GM10248 (cell line): ENCODE measurements around the gene ERGIC3.
A peak's percentile ranks its signal among the peaks of the same experiment; 100 is the strongest.
"Not testable (repeated sequence)": the region's sequence is repeated elsewhere in the genome, so short reads cannot be mapped to it uniquely, and the experiment has no call there.

Experiments
- CTCF ChIA-PET: fragments of 300-600 bp; sonication (Branson Sonifier 250); formaldehyde crosslinking; extraction: SDS; loops from one replicate; lab custom pipeline; 2021; ENCODE audit warnings: antibody characterized with exemption; lab: Yijun Ruan, JAX
- POLR2A ChIA-PET: fragments of 350-650 bp; sonication (Branson Sonifier 250); formaldehyde crosslinking; extraction: SDS; loops from one replicate; lab custom pipeline; 2020; ENCODE audit warnings: antibody characterized with exemption; lab: Yijun Ruan, JAX
- DNase-seq: peaks from one replicate; pipeline ENCODE4 v3.0.0; 2012; ENCODE audit errors: extremely low spot score
- TF ChIP-seq, protein P1 (sequence below): IDR thresholded peaks from 2 replicates; pipeline ENCODE4 v1.5.1; 2012; ENCODE audit warnings: mild to moderate bottlenecking, low read depth; ENCODE audit errors: extremely low read depth, missing control alignments, control extremely low read depth

The ERGIC3 gene

DNA sequence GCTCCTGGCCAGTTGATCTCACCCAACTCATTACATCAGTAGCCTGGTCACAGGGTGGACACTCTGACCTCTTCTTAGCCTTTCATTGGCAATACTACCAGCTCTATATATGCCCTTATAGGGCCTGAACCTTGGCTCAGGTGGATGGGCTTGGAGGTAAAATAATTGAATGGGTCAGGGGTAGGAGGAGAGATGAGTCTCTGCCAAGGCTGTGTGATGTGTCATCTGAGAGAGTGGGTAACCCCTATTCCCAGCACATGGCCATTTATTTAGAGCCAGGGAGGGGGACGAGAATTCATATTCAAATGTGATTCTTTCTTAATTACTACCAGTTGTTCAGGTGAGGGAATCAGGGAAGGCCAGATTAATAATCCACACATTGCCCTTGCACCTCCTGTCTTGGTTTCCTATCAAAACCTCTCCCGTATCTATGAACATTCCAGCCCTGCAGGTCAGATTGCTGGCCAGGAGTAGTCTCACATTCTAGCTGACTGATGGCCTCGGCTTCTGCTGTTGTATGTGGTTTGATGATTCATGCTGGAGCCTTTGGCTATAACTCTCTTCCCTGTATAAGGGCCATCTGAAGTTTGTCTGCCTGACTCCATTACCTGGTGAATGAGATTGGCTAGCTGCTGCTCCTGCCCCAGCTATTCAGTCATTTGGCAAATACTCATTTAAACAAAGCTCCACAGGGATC, 25.8 kb upstream of the ERGIC3 start:
- ChIA-PET POLR2A (no interaction called here), CTCF (interaction anchor here (0.8 to 3.2 kb wide), 5 partner anchors 8 to 203 kb away, joined by 3 to 8 read pairs (median 4); partner anchors contain the start of gene ERGIC3)
- TF ChIP-seq, protein P1, sequence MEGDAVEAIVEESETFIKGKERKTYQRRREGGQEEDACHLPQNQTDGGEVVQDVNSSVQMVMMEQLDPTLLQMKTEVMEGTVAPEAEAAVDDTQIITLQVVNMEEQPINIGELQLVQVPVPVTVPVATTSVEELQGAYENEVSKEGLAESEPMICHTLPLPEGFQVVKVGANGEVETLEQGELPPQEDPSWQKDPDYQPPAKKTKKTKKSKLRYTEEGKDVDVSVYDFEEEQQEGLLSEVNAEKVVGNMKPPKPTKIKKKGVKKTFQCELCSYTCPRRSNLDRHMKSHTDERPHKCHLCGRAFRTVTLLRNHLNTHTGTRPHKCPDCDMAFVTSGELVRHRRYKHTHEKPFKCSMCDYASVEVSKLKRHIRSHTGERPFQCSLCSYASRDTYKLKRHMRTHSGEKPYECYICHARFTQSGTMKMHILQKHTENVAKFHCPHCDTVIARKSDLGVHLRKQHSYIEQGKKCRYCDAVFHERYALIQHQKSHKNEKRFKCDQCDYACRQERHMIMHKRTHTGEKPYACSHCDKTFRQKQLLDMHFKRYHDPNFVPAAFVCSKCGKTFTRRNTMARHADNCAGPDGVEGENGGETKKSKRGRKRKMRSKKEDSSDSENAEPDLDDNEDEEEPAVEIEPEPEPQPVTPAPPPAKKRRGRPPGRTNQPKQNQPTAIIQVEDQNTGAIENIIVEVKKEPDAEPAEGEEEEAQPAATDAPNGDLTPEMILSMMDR, result no peak
- DNase-seq, result no peak

DNA sequence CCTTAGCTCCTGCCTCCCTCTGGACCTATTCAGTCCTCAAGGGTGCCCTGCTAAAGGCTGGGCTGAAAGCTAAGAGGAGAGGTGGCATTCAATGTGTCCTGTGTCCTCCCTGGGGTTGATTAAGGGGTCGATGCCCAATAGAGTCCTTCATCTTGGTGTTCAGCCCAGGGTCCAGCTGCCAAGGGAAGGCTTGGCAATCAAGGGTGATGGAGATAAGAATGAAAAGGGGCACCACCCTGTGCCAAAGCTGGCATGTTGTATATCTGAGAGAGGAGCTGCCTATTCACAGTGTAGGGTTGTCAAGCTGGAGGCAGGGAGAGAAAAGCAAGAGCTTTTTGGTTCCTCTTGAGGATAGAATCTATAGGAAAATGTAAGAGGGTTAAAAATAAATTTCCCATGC, 24.8 kb upstream of the ERGIC3 start:
- ChIA-PET CTCF (interaction anchor here (0.9 to 3.2 kb wide), 3 partner anchors 9 to 70 kb away, joined by 4 to 8 read pairs (median 6); partner anchors contain the start of gene ERGIC3), POLR2A (interaction anchor here (0.7 kb wide), 1 partner anchor 351 kb away, joined by 3 read pairs; no protein-coding TSS in a partner anchor)
- no peak for DNase-seq
- TF ChIP-seq, protein P1, result no peak

DNA sequence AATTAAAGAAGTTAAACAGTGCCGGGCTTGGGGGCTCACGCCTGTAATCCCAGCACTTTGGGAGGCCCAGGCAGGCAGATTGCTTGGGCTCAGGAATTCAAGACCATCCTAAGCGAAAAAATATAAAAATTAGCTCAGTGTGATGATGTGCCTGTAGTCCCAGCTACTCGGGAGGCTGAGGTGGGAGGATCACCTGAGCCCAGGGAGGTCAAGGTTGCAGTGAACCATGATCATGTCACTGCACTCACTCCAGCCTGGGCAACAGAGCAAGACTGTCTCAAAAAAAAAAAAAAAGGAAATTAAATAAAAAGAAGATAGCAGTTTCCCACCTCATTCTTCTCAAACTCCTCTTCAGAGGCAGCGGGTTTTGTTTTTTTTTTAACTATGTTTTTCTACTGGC, 24.1 kb upstream of the ERGIC3 start:
- POLR2A ChIA-PET, result interaction anchor here (0.7 kb wide), 1 partner anchor 352 kb away, joined by 3 read pairs; no protein-coding TSS in a partner anchor
- DNase-seq, result not testable (repeated sequence)
- CTCF ChIA-PET, result interaction anchor here (3.2 kb wide), 1 partner anchor 10 kb away, joined by 8 read pairs; no protein-coding TSS in a partner anchor

DNA sequence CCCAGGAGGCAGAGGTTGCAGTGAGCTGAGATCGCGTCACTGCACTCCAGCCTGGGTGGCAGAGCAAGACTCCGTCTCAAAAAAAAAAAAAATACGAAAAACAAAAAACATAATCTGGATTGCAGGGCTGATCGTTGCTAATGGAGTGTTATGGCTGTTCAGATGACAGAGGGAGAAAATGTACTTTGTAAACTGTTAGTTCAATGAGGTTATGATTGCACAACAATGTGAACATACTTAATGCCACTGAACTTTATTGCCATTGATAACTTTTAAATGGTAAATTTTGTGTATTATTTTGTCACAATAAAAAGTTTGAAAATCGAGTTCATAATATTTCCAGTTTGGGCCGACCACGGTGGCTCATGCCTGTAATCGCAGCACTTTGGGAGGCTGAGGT, 22.9 kb upstream of the ERGIC3 start:
- CTCF ChIA-PET, result interaction anchor here (0.8 to 3.2 kb wide), 2 partner anchors 11 to 15 kb away, joined by 4 to 8 read pairs; no protein-coding TSS in a partner anchor
- POLR2A ChIA-PET, result no interaction called here
- no peak for DNase-seq
- TF ChIP-seq, protein P1, result no peak

DNA sequence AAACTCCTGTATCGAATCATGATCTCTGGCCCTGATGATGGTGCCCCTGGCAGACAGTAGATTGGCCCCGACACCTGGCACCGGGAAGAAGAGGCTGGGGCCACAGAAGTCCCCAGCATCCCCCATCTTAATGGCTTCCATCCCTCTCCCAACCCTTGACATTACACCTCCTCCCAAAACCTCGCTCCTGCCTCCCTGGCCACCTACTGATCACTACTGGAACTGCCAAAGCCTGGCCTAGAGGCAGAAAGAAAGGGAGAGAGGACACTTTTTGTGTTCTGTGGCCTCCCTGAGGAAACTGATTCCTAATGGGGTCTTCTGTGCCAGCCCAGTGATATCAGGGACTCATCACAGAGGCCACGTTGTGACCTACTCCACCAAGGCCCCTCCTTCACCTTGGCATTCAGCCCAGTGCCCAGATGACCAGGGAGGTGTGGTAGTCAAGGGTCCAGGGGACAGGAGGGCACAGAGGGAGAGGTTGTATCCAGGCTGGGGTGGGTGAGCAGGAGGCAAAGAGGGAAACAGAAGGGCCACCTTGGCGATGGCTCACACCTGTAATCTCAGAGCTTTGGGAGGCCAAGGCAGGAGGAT, 18.5 kb upstream of the ERGIC3 start:
- TF ChIP-seq, protein P1, result peak; percentile 55
- ChIA-PET POLR2A (no interaction called here), CTCF (no interaction called here)
- DNase-seq, result peak; percentile 57

DNA sequence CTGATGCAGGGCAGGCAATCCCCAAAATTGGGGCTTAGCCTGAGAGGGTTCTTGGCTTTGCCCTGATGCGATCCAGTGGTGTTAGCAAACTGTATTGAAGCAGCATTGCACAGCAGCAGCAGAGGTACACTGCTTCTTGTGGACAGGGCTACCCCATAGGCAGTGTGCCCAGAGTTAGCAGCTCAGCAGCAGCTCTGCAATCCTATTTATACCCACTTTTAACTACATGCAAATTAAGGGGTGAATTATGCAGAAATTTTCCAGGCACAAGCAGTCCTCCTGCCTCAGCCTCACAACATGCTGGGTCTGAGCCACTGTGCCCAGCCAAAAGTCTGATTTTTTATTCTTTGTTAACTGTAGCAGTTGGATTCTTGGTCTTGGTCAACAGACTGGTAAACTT, 16.2 kb upstream of the ERGIC3 start:
- ChIA-PET CTCF (no interaction called here), POLR2A (no interaction called here)
- TF ChIP-seq, protein P1, result no peak
- DNase-seq, result no peak
